ENCODE results near the gene FAM240B. TPM values are rescaled to one million over a fixed set of nuclear protein-coding genes. Genes with fewer than 3 reads are reported as not detected.
A peak's percentile ranks its signal among the peaks of the same experiment; 100 is the strongest.

Gene FAM240B
- total and polyA plus RNA-seq, 2 donors: not detected

DNA sequence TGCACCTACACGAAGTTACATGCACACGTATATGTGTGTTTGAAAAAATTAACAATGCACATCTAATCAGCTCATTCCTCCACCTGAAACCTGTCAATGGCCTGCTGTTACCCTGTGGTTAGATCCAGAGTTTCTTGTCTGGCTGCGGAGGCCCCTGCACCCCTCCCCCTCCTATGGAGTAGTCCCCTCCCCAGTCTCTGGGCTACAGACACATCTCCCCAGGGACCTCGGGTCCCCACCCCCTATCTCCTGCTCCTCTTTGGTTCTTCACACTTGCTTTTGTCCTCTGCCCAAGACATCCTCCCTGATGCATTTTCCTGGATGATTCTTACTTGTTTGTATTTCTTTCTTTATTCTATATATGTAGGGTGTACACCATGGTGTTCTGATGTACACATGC lies 27.2 kb downstream of the FAM240B start:
- DNase-seq (ENCODE audit: extremely low spot score): no peak
- H3K27ac ChIP-seq (ENCODE audit: low read depth): no peak overlapping the region
- H3K36me3 ChIP-seq (ENCODE audit: insufficient read depth): no peaks in the 10 kb centered on the region
- WGBS: 81% methylated on average over 4 of the region's 4 CpGs
- no peak overlapping the region for H3K4me3 ChIP-seq (ENCODE audit: low read depth, low read length)
- no peaks in the 10 kb centered on the region for H3K4me1 ChIP-seq (ENCODE audit: insufficient read depth)

- DNase-seq (ENCODE audit: extremely low spot score): no peak
- Histone ChIP-seq H3K4me1 (ENCODE audit: insufficient read depth) (no peaks in the 10 kb centered on the region), H3K4me3 (ENCODE audit: low read depth, low read length) (no peak overlapping the region), H3K27ac (ENCODE audit: low read depth) (no peak overlapping the region), H3K36me3 (ENCODE audit: insufficient read depth) (no peaks in the 10 kb centered on the region)
- WGBS: 55% methylated on average over 3 of the region's 3 CpGs
Measured at GRCh38 chr9:38690574-38690973, 29.4 kb downstream of the FAM240B start.

GRCh38 chr9:38689678-38690077 lies 30.3 kb downstream of the FAM240B start:
- WGBS: 23% methylated on average over 5 of the region's 5 CpGs
- H3K27ac ChIP-seq (ENCODE audit: low read depth): no peak overlapping the region
- H3K36me3 ChIP-seq (ENCODE audit: insufficient read depth): no peaks in the 10 kb centered on the region
- no peak overlapping the region for H3K4me3 ChIP-seq (ENCODE audit: low read depth, low read length)
- DNase-seq (ENCODE audit: extremely low spot score): peak; percentile 58
- no peaks in the 10 kb centered on the region for H3K4me1 ChIP-seq (ENCODE audit: insufficient read depth)

DNA sequence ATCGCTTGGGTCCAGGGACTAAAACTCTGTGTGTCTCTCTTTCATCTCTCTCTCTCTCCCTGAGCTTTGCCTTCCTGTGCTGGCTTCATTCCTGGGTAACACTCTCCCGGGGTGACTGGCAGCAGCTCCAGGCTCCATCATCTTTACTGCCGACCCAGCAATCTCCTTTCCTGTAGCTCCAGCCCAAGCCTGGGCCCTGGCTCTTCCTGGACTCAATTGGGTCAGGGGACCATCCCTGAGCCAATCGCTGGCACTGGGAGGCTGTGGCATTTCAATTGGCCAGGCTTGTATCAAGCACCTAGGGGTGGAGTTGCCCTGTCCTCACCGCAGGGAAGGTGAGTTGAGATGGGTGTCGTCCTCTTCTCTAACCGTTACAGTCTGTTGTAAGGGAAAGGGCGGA lies 31.9 kb downstream of the FAM240B start:
- H3K4me3 ChIP-seq (ENCODE audit: low read depth, low read length): no peak overlapping the region
- H3K4me1 ChIP-seq (ENCODE audit: insufficient read depth): no peaks in the 10 kb centered on the region
- H3K36me3 ChIP-seq (ENCODE audit: insufficient read depth): no peaks in the 10 kb centered on the region
- no peak for DNase-seq (ENCODE audit: extremely low spot score)
- no peak overlapping the region for H3K27ac ChIP-seq (ENCODE audit: low read depth)
- WGBS: 73% methylated on average over 8 of the region's 8 CpGs

DNA sequence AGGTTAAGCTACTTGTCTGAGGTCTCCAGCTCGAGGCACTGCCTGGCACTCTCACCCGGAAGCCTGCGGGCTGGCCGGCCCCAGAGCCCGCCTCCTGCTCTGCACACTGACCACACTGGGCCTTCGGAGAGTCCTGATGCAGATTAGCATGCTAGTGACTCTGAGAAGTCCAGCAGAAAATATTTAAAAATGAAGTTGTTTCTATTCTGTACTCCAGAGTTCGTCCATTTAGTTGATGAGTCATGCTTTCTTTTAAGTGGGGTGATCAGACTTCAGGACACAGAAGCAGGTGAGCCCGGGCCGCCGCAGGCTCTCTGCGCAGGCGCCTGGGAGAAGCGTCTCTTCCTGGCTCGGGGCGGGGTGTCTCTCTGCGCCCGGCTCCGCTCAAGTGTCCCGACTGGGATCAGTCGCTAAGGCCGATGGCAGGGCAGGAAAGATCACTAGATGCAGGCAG lies 32.5 kb downstream of the FAM240B start:
- 36% methylated on average over 21 of the region's 21 CpGs for WGBS
- Histone ChIP-seq H3K27ac (ENCODE audit: low read depth) (no peak overlapping the region), H3K4me3 (ENCODE audit: low read depth, low read length) (no peak overlapping the region), H3K4me1 (ENCODE audit: insufficient read depth) (peaks cover 2% of the 10 kb centered on the region), H3K36me3 (ENCODE audit: insufficient read depth) (no peaks in the 10 kb centered on the region)
- DNase-seq (ENCODE audit: extremely low spot score): no peak

DNA sequence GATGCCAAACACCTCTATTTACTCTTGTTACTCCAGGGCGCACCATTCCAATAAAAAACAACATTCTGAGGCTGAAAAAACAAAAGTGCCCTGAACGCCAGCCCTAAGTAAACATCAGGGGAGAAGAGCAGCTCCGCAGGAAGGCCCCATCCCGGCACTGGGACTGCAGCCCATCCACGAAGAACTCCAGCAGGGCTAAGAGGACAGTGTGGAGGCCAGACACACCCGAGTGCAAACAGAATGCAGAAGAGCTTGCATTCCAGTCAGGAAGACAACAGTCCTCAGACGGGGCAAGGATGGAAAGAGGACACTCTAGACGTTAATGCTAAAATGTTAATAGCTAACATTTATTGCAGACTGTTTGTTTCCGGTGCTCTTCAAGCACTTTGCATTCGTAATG lies 33.0 kb downstream of the FAM240B start:
- no peak overlapping the region for H3K4me3 ChIP-seq (ENCODE audit: low read depth, low read length)
- no peaks in the 10 kb centered on the region for H3K36me3 ChIP-seq (ENCODE audit: insufficient read depth)
- peaks cover 2% of the 10 kb centered on the region for H3K4me1 ChIP-seq (ENCODE audit: insufficient read depth)
- no peak for DNase-seq (ENCODE audit: extremely low spot score)
- WGBS: 41% methylated on average over 10 of the region's 10 CpGs
- H3K27ac ChIP-seq (ENCODE audit: low read depth): no peak overlapping the region

DNA sequence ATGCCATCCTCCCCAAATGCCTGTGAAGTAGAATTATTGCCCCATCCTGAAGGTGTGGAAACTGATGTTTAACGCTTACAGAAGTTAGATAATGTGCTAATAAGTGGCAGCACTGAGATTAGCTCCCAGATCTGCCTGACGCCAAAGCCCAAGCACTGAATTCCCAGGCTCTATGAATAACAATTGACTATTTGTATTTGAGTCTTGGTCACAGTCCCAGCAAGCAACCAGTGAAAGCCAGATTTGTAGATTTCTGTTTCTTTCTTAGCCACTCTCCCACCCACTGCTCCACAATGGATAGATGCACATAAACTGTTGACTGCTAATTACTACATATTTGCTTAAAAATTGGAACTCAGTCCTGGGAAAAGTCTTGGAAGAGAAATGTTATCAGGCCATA lies 34.4 kb downstream of the FAM240B start:
- Histone ChIP-seq H3K4me1 (ENCODE audit: insufficient read depth) (peaks cover 2% of the 10 kb centered on the region), H3K36me3 (ENCODE audit: insufficient read depth) (no peaks in the 10 kb centered on the region), H3K27ac (ENCODE audit: low read depth) (no peak overlapping the region), H3K4me3 (ENCODE audit: low read depth, low read length) (no peak overlapping the region)
- WGBS: 92% methylated on average over 2 of the region's 2 CpGs
- DNase-seq (ENCODE audit: extremely low spot score): no peak

GRCh38 chr9:38683336-38683735 lies 36.6 kb downstream of the FAM240B start:
- H3K4me1 ChIP-seq (ENCODE audit: insufficient read depth): peaks cover 2% of the 10 kb centered on the region
- WGBS: 90% methylated on average over 8 of the region's 8 CpGs
- H3K27ac ChIP-seq (ENCODE audit: low read depth): no peak overlapping the region
- no peak overlapping the region for H3K4me3 ChIP-seq (ENCODE audit: low read depth, low read length)
- DNase-seq (ENCODE audit: extremely low spot score): no peak
- no peaks in the 10 kb centered on the region for H3K36me3 ChIP-seq (ENCODE audit: insufficient read depth)

GRCh38 chr9:38682713-38683112 lies 37.2 kb downstream of the FAM240B start:
- 45% methylated on average over 3 of the region's 3 CpGs for WGBS
- H3K4me3 ChIP-seq (ENCODE audit: low read depth, low read length): no peak overlapping the region
- peaks cover 2% of the 10 kb centered on the region for H3K4me1 ChIP-seq (ENCODE audit: insufficient read depth)
- no peaks in the 10 kb centered on the region for H3K36me3 ChIP-seq (ENCODE audit: insufficient read depth)
- no peak overlapping the region for H3K27ac ChIP-seq (ENCODE audit: low read depth)
- no peak for DNase-seq (ENCODE audit: extremely low spot score)

DNA sequence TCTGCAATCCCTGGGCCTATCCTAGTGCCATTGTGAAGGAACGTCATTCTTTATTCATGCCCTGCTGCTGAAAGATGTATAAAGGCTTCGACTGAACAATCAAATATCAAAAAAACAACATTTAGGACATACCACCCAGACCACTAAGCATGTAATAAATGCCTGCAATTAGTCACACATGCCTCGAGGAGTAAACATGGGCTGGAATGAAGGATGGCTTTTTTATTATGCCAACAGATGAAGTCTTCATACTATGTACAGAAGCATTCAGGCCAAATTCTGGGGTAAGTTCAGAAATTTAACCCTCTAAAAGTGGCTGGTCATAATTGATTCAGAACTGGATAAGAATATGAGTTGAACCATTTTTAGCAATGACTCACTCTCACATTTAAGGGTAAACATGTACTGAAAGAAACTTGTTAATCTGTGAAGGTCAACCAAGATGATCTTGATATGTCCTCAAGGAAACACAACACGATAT lies 38.1 kb downstream of the FAM240B start:
- DNase-seq (ENCODE audit: extremely low spot score): peak; percentile 11
- H3K36me3 ChIP-seq (ENCODE audit: insufficient read depth): no peaks in the 10 kb centered on the region
- H3K27ac ChIP-seq (ENCODE audit: low read depth): no peak overlapping the region
- WGBS: 61% methylated on average over 4 of the region's 4 CpGs
- H3K4me1 ChIP-seq (ENCODE audit: insufficient read depth): peaks cover 2% of the 10 kb centered on the region
- H3K4me3 ChIP-seq (ENCODE audit: low read depth, low read length): no peak overlapping the region

- no peak for DNase-seq (ENCODE audit: extremely low spot score)
- Histone ChIP-seq H3K36me3 (ENCODE audit: insufficient read depth) (no peaks in the 10 kb centered on the region), H3K4me1 (ENCODE audit: insufficient read depth) (peaks cover 2% of the 10 kb centered on the region), H3K4me3 (ENCODE audit: low read depth, low read length) (no peak overlapping the region), H3K27ac (ENCODE audit: low read depth) (no peak overlapping the region)
- WGBS: 70% methylated on average over 14 of the region's 14 CpGs
Measured at GRCh38 chr9:38680837-38681445, 39.0 kb downstream of the FAM240B start.

DNA sequence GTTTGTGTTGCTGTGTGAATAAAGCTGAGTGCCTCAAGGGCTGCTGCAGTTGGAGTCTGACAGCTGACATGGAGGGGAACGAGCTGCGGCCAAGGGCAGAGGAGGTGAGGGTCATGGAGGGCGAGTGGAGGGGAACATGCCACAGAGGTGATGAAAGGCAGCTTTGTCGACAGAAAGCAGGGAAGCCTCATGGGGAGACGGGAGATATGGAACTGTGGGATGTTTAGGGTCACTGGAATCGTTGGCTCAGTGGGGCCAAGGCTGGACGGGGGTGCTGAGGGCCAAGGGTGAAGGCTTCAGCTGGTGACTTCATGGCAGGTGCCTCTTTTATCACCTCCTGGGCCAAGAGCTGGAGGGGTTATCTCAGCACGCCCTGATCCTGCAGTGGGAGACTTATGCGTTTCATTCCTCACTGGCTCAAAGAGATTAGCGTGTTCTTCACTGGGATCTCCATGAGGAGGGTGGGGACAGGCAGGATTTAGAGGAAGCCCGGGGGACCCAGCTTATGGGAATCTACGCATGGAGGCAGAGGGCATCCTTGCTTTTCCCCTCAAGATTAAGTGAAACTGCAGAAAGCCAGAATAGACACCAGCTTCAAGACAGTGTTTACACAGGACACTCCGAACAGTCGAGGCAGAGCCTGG lies 42.2 kb downstream of the FAM240B start:
- no peak for DNase-seq (ENCODE audit: extremely low spot score)

GRCh38 chr9:38675831-38676230 lies 44.1 kb downstream of the FAM240B start:
- no peak for DNase-seq (ENCODE audit: extremely low spot score)
- Histone ChIP-seq H3K4me1 (ENCODE audit: insufficient read depth) (no peaks in the 10 kb centered on the region), H3K36me3 (ENCODE audit: insufficient read depth) (no peaks in the 10 kb centered on the region), H3K27ac (ENCODE audit: low read depth) (no peak overlapping the region), H3K4me3 (ENCODE audit: low read depth, low read length) (no peak overlapping the region)
- 83% methylated on average over 2 of the region's 2 CpGs for WGBS

More for the DNA sequence above, 42.2 kb downstream of the FAM240B start:
- H3K36me3 ChIP-seq (ENCODE audit: insufficient read depth): no peaks in the 10 kb centered on the region
- no peak overlapping the region for H3K27ac ChIP-seq (ENCODE audit: low read depth)
- H3K4me3 ChIP-seq (ENCODE audit: low read depth, low read length): no peak overlapping the region
- 46% methylated on average over 14 of the region's 14 CpGs for WGBS
- peaks cover under 1% of the 10 kb centered on the region for H3K4me1 ChIP-seq (ENCODE audit: insufficient read depth)

DNA sequence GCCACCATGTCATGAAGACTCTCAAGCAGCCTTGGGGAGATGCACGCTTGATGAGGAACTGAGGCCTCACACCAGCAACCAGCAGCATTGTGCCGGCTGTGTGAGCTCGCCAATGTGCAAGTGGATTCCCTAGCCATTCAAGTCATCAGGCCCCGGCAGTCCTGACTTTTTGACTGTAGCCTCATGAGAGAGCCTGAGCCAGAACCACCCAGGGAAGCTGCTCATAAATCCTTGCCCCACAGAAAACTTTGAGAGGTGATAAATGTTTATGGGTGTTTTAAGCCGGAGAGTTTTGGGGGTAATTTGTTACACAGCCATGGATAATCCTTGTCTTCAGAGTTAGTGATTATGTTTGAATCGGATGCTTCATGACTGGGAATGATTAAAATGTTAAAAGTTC lies 44.7 kb downstream of the FAM240B start:
- Histone ChIP-seq H3K27ac (ENCODE audit: low read depth) (no peak overlapping the region), H3K36me3 (ENCODE audit: insufficient read depth) (no peaks in the 10 kb centered on the region), H3K4me1 (ENCODE audit: insufficient read depth) (no peaks in the 10 kb centered on the region), H3K4me3 (ENCODE audit: low read depth, low read length) (no peak overlapping the region)
- 71% methylated on average over 6 of the region's 6 CpGs for WGBS
- no peak for DNase-seq (ENCODE audit: extremely low spot score)
